Thyroid gland (tissue), 4 donors: Measurements from ENCODE around the gene FBLN5.

Source experiments
- POLR2A ChIP-seq, 2 donors: fragments of 450-650 bp; IDR thresholded peaks; one replicate each; pipeline ENCODE4 v1.6.1; 2017; ENCODE audit warnings: antibody characterized with exemption in 2 of 2, mild to moderate bottlenecking in 2 of 2, moderate library complexity in 1 of 2
- TF ChIP-seq, protein P1 (sequence below), 6 experiments: fragments of 200-600 bp in 3 of 6; fragments of 450-650 bp in 3 of 6; sonication (generic) in 3 of 6; IDR thresholded peaks; one replicate each; pipeline ENCODE4 v1.5.1; 2016 to 2019; ENCODE audit warnings: antibody characterized with exemption in 6 of 6, mild to moderate bottlenecking in 2 of 6, inconsistent platforms in 1 of 6, moderate library complexity in 1 of 6

DNA sequence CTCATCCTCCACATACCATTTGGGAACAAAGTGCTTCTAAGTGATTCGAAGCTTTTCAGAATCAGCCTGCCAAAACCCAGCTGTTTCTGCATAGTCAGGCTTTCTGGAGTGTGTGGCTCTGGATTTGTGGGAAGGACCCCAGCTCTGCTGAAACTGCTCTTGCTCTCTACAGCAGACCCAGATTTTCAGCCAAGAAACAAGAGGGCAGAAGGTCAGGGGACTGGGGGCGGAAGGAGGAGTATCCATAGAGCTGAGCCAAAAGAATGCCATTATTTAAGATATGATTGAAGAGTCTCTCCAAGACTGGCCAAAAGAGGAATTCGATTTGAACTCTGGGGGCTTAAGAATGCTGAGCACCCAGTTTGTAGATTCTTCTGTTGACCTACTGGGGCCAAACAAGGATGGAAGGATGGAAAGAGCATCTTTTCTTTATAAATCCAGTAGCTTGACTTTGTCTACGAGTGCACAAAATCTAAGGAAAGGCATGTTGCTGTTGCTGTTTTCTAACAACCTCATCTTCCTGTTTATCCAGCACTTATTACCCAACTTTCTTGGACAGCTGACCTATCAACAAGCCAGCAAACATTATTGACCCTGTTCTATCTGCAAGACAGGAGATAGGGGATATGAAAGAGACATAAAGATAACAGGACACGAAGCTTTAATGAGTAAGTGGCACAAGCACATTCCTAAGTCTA is 29.2 kb downstream of the FBLN5 start:
- TF ChIP-seq POLR2A (IDR thresholded peaks at IDR 0.05): no peak
- TF ChIP-seq, protein P1, sequence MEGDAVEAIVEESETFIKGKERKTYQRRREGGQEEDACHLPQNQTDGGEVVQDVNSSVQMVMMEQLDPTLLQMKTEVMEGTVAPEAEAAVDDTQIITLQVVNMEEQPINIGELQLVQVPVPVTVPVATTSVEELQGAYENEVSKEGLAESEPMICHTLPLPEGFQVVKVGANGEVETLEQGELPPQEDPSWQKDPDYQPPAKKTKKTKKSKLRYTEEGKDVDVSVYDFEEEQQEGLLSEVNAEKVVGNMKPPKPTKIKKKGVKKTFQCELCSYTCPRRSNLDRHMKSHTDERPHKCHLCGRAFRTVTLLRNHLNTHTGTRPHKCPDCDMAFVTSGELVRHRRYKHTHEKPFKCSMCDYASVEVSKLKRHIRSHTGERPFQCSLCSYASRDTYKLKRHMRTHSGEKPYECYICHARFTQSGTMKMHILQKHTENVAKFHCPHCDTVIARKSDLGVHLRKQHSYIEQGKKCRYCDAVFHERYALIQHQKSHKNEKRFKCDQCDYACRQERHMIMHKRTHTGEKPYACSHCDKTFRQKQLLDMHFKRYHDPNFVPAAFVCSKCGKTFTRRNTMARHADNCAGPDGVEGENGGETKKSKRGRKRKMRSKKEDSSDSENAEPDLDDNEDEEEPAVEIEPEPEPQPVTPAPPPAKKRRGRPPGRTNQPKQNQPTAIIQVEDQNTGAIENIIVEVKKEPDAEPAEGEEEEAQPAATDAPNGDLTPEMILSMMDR (IDR thresholded peaks at IDR 0.05): no peak
